Retinal pigment epithelial cell (primary cell): ENCODE data around the gene ERC2.

ENCODE experiments used
- DNase-seq: peaks from one replicate; pipeline ENCODE4 v3.0.0-alpha.2; 2010; ENCODE audit warnings: low read depth
- H3K4me3 ChIP-seq: 2 replicates; pipeline ENCODE4 v1.5.1; 2011; ENCODE audit warnings: mild to moderate bottlenecking, low read length, control low read depth, moderate library complexity
- TF ChIP-seq, protein P1 (sequence below): conservative IDR thresholded peaks from 2 replicates; pipeline ENCODE4 v1.5.1; 2011; ENCODE audit warnings: low read depth, low read length, control low read depth, inconsistent platforms

Gene ERC2

DNA sequence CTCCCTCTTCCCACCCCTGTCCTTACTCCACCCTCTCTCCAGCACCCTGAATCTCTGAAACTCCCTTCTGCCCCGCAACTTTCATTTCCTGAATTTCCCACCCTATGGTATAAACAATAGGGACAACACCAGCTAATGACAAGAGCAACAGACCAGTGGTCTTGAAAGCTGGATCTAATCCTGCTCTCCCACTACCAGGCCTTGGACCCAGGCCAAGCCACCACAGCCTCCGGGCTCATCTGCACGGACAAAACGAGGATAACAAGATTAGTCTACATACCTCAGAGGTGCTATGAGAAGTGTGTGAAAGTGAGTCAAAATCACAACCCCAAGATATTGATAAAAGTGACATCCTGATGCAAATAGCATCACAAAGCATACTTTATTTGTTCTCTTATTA is 128.6 kb downstream of the ERC2 start:
- TF ChIP-seq, protein P1, sequence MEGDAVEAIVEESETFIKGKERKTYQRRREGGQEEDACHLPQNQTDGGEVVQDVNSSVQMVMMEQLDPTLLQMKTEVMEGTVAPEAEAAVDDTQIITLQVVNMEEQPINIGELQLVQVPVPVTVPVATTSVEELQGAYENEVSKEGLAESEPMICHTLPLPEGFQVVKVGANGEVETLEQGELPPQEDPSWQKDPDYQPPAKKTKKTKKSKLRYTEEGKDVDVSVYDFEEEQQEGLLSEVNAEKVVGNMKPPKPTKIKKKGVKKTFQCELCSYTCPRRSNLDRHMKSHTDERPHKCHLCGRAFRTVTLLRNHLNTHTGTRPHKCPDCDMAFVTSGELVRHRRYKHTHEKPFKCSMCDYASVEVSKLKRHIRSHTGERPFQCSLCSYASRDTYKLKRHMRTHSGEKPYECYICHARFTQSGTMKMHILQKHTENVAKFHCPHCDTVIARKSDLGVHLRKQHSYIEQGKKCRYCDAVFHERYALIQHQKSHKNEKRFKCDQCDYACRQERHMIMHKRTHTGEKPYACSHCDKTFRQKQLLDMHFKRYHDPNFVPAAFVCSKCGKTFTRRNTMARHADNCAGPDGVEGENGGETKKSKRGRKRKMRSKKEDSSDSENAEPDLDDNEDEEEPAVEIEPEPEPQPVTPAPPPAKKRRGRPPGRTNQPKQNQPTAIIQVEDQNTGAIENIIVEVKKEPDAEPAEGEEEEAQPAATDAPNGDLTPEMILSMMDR: no peak
- H3K4me3 ChIP-seq: no peak overlapping the region
- DNase-seq: no peak

GRCh38 chr3:56339244-56339643 is 129.0 kb downstream of the ERC2 start:
- DNase-seq: no peak
- TF ChIP-seq, protein P1: no peak
- no peak overlapping the region for H3K4me3 ChIP-seq

DNA sequence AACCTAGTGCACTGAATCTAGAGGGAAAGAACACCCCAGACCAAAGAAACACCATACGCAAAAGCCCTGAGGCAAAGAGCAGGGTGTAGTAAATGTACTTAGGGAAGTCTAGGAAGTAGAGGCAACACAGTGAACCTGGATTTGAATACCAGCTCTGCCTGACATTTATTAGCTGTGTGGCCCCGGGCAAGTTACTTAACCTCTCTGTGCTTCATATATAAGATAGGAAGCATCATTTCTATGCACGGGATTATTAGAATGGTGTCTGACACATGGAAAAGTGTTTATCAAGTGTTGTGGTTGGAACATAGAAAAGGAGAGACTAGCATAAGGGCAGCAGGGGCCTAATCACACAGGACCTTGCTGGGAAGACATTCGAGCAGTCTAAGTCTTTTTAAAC is 132.2 kb downstream of the ERC2 start:
- no peak for DNase-seq
- TF ChIP-seq, protein P1: no peak
- H3K4me3 ChIP-seq: no peak overlapping the region

GRCh38 chr3:56324473-56324872 is 143.8 kb downstream of the ERC2 start:
- TF ChIP-seq, protein P1: no peak
- no peak overlapping the region for H3K4me3 ChIP-seq
- DNase-seq: no peak

GRCh38 chr3:56323986-56324420 is 144.3 kb downstream of the ERC2 start:
- TF ChIP-seq, protein P1: no peak
- peak; percentile 94 for DNase-seq
- H3K4me3 ChIP-seq: no peak overlapping the region

DNA sequence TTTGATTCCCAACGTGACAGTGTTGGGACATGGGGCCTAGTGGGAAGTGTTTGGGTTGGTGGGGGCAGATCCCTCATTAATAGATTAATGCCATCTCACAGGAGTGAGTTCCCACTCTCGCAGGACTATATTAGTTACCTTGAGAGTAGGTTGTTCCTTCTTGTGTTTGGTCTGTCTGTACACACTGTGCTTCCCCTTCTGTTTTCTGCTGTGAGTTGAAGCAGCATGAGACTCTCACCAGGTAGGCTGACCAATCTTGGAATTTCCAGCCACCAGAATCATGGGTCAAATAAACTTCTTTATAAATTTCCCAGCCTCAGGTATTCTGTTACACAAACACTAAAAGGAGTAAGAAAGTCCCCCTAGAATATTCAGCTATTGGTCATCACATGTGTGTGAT is 145.4 kb downstream of the ERC2 start:
- TF ChIP-seq, protein P1: no peak
- no peak overlapping the region for H3K4me3 ChIP-seq
- DNase-seq: no peak

DNA sequence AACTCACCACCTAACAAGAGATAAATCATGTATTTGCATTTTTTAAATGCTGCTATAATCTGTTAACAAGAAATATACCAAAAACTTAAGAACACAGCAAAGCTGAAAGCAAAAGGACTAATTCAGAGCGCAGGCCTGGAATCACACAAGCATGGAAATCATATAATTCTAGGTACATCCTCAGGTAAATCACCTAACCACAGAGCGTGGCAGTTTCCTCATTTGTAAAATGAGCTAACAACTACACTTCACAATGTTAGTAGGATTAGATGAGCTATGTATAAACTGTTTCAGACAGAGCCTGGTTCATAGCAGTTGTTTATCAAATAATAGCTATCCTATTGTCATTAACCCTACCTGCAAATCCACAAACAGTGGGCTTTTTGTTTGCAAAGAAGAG is 146.4 kb downstream of the ERC2 start:
- no peak for DNase-seq
- no peak overlapping the region for H3K4me3 ChIP-seq
- TF ChIP-seq, protein P1: no peak
